ENCODE data around the gene SPEF1.
"Not testable (repeated sequence)": the region's sequence is repeated elsewhere in the genome, so short reads cannot be mapped to it uniquely, and the experiment has no call there.

SPEF1 gene, protein sequence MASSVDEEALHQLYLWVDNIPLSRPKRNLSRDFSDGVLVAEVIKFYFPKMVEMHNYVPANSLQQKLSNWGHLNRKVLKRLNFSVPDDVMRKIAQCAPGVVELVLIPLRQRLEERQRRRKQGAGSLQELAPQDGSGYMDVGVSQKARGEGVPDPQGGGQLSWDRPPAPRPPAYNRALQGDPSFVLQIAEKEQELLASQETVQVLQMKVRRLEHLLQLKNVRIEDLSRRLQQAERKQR

DNA sequence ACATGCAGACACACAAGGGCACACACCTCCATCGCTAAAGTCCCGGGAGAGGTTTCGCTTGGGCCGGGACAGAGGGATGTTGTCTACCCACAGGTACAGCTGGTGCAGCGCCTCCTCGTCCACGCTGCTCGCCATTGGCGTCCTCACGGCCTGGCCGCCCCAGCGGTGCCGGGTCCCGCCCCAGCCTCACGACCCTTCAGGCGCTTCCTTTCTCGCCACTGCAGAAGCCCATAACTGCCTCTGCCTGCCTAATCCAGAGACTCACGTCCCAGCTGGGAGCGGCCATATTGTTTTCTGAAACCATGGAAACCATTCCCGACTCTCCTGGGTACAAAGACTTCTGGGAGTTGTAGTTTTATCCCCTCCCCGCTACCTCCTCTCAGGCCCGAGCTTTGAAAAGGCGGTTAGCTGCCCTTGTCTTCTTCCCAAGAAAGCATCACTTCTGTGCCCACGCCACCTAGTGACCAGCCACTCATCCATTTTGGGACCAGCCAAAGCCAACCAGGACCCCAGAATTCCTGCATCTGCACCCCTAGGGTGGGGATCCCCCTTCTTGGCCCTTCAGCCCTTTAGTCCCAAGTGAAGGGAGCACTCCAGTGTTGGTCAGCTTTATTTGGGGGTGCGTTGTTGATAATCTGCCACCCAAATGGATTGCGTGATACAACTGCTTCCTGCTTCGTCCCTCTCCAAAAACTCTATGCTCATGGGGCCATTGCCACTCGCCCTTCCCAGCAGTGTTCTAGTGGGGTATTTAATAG lies at the start of gene SPEF1:
Gene SPEF1 (minus strand): TSS at position 296 of the 758 bp plus-strand sequence. CDS start 161 bp downstream, at position 135.
- Histone ChIP-seq H3K79me2 (ENCODE audit: insufficient read depth, low read depth) (no peaks in the 10 kb centered on the region), H3K4me3 (IDR thresholded peaks at IDR 0.05; ENCODE audit: insufficient read depth, low read depth, low read length) (no peak within 1 kb of the TSS), H3K9ac (no peak within 1 kb of the TSS), H4K20me1 (ENCODE audit: insufficient read depth) (no peaks in the 10 kb centered on the region), H3K4me1 (ENCODE audit: low read depth, poor library complexity, severe bottlenecking) (no peaks in the 10 kb centered on the region), H3K27ac (no peak within 1 kb of the TSS), H3K4me2 (peak within 1 kb of the TSS; percentile 51), H2AFZ (ENCODE audit: low read depth) (peak within 1 kb of the TSS; percentile 64; the same call in 1 of the 2 replicates), H3K27me3 (ENCODE audit: insufficient read depth, low read depth) (no peaks in the 10 kb centered on the region; the same call in 1 of the 2 replicates), H3K36me3 (ENCODE audit: insufficient read depth) (no peaks in the 10 kb centered on the region)
- TF ChIP-seq, protein P1, sequence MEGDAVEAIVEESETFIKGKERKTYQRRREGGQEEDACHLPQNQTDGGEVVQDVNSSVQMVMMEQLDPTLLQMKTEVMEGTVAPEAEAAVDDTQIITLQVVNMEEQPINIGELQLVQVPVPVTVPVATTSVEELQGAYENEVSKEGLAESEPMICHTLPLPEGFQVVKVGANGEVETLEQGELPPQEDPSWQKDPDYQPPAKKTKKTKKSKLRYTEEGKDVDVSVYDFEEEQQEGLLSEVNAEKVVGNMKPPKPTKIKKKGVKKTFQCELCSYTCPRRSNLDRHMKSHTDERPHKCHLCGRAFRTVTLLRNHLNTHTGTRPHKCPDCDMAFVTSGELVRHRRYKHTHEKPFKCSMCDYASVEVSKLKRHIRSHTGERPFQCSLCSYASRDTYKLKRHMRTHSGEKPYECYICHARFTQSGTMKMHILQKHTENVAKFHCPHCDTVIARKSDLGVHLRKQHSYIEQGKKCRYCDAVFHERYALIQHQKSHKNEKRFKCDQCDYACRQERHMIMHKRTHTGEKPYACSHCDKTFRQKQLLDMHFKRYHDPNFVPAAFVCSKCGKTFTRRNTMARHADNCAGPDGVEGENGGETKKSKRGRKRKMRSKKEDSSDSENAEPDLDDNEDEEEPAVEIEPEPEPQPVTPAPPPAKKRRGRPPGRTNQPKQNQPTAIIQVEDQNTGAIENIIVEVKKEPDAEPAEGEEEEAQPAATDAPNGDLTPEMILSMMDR (conservative IDR thresholded peaks at IDR 0.05; ENCODE audit: low read depth, low read length) = 0 out of 2 replicates have a peak, but pooled peaks have one; percentile 25

DNA sequence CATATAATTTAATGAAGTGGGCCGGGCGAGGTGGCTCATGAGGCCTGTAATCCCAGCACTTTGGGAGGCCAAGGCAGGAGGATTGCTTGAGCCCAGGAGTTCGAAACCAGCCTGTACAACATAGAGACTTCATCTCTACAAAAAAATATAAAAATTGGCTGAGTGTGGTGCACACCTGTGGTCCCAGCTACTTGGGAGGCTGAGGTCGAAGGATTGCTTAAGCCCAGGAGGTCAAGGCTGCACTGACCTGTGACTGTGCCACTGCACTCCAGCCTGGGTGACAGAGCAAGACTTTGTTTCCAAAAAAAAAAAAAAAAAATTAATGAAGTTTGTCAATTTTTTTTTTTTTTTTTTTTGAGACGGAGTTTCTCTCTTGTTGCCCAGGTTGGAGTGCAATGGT lies 48.6 kb upstream of the SPEF1 start:
- not testable (repeated sequence) for H3K79me2 ChIP-seq (ENCODE audit: insufficient read depth, low read depth); H3K4me1 ChIP-seq (ENCODE audit: low read depth, poor library complexity, severe bottlenecking); H4K20me1 ChIP-seq (ENCODE audit: insufficient read depth); H2AFZ ChIP-seq (ENCODE audit: low read depth); H3K27me3 ChIP-seq (ENCODE audit: insufficient read depth, low read depth); H3K9ac ChIP-seq; H3K4me3 ChIP-seq (IDR thresholded peaks at IDR 0.05; ENCODE audit: insufficient read depth, low read depth, low read length); H3K36me3 ChIP-seq (ENCODE audit: insufficient read depth); H3K27ac ChIP-seq; H3K4me2 ChIP-seq

DNA sequence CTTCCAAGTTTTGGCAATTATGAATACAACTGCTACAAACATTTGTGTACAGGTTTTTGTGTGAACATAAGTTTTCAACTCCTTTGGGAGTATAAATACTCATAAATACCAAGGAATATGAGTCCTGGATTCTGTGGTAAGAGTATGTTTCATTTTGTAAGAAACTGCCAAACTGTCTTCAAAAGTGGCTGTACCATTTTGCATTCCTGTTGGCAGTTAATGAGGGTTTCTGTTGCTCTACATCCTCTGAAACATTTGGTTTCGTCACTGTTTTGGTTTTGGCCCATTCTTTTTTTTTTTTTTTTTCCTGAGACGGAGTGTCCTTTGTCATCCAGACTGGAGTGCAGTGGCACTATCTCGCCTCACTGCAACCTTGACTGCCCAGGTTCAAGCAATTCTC lies 47.5 kb upstream of the SPEF1 start:
- Histone ChIP-seq H2AFZ (ENCODE audit: low read depth) (no peak overlapping the region), H3K27ac (no peak overlapping the region), H3K9ac (no peak overlapping the region), H3K79me2 (ENCODE audit: insufficient read depth, low read depth) (no peaks in the 10 kb centered on the region), H3K27me3 (ENCODE audit: insufficient read depth, low read depth) (no peaks in the 10 kb centered on the region), H3K4me2 (no peak overlapping the region), H3K4me1 (ENCODE audit: low read depth, poor library complexity, severe bottlenecking) (no peaks in the 10 kb centered on the region), H3K4me3 (IDR thresholded peaks at IDR 0.05; ENCODE audit: insufficient read depth, low read depth, low read length) (no peak overlapping the region), H3K36me3 (ENCODE audit: insufficient read depth) (no peaks in the 10 kb centered on the region), H4K20me1 (ENCODE audit: insufficient read depth) (no peaks in the 10 kb centered on the region)
- TF ChIP-seq, protein P1 (conservative IDR thresholded peaks at IDR 0.05; ENCODE audit: low read depth, low read length) = no peak

DNA sequence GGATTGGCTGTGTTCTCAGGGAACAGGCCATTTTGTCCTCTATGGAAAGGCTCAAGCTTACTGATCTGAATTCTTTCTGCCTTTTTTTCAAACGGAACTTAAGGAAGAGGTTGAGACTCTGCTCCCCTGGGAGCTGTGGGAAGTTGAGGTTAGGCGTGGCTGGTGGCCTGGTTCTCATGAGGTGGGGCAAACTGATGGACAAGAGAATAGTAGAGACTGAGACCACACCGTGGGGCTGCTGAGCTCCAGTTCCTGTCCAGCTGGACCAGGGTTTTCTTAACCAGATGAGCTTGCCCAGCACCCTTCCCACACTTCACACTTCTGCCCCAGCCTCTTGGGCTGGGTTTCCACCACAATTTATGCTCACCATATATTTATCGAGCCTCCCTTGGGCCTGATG lies 45.2 kb upstream of the SPEF1 start:
- no peaks in the 10 kb centered on the region for H4K20me1 ChIP-seq (ENCODE audit: insufficient read depth)
- no peak overlapping the region for H3K4me2 ChIP-seq
- H2AFZ ChIP-seq (ENCODE audit: low read depth) = no peak overlapping the region
- no peaks in the 10 kb centered on the region for H3K79me2 ChIP-seq (ENCODE audit: insufficient read depth, low read depth)
- H3K4me3 ChIP-seq (IDR thresholded peaks at IDR 0.05; ENCODE audit: insufficient read depth, low read depth, low read length) = no peak overlapping the region
- no peaks in the 10 kb centered on the region for H3K36me3 ChIP-seq (ENCODE audit: insufficient read depth)
- no peak overlapping the region for H3K27ac ChIP-seq
- TF ChIP-seq, protein P1 (conservative IDR thresholded peaks at IDR 0.05; ENCODE audit: low read depth, low read length) = no peak
- H3K27me3 ChIP-seq (ENCODE audit: insufficient read depth, low read depth) = no peaks in the 10 kb centered on the region
- no peak overlapping the region for H3K9ac ChIP-seq
- H3K4me1 ChIP-seq (ENCODE audit: low read depth, poor library complexity, severe bottlenecking) = peaks cover 3% of the 10 kb centered on the region

DNA sequence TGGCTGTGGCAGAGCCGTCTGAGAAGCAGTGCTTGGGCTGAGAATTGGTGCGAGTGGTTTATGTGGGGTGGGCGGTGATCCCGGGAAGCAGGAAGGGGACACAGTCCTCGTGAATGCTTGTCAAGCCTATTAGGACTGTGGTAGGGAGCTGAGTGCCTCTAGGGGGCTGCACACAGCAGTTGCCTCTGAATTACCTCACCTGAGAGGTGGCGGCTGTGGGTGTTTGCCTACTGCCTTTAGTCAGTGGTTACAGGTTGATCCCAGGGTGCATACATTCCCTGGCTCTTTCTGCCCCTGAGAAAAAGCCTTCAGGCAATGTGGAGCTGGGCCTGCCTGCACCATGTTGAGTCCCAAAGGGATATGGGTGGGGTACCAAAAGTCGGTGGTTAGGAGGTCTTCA lies 44.3 kb upstream of the SPEF1 start:
- no peak overlapping the region for H2AFZ ChIP-seq (ENCODE audit: low read depth)
- no peak overlapping the region for H3K4me2 ChIP-seq
- H3K79me2 ChIP-seq (ENCODE audit: insufficient read depth, low read depth) = no peaks in the 10 kb centered on the region
- no peaks in the 10 kb centered on the region for H4K20me1 ChIP-seq (ENCODE audit: insufficient read depth)
- H3K36me3 ChIP-seq (ENCODE audit: insufficient read depth) = no peaks in the 10 kb centered on the region
- H3K4me3 ChIP-seq (IDR thresholded peaks at IDR 0.05; ENCODE audit: insufficient read depth, low read depth, low read length) = no peak overlapping the region
- no peak overlapping the region for H3K27ac ChIP-seq
- H3K9ac ChIP-seq = no peak overlapping the region
- TF ChIP-seq, protein P1 (conservative IDR thresholded peaks at IDR 0.05; ENCODE audit: low read depth, low read length) = no peak
- H3K4me1 ChIP-seq (ENCODE audit: low read depth, poor library complexity, severe bottlenecking) = peaks cover 7% of the 10 kb centered on the region
- no peaks in the 10 kb centered on the region for H3K27me3 ChIP-seq (ENCODE audit: insufficient read depth, low read depth)
